GM23338 (cell line): ENCODE measurements around the gene TAF1L.

Experiments used
- CREB1 ChIP-seq: fragments of 250-450 bp; sonication (Bioruptor Pico); IDR thresholded peaks from 2 replicates; pipeline ENCODE4 v1.5.0; 2020; ENCODE audit warnings: low read depth, mild to moderate bottlenecking, moderate library complexity
- ETS1 ChIP-seq: IDR thresholded peaks from 2 replicates; pipeline ENCODE4 v1.6.1; 2016; ENCODE audit warnings: antibody characterized with exemption
- EZH2 ChIP-seq: fragments of 200-600 bp; sonication (generic); IDR thresholded peaks from one replicate; pipeline ENCODE4 v1.8.0; 2017; ENCODE audit warnings: antibody characterized with exemption, mild to moderate bottlenecking, low read depth; ENCODE audit not compliant: unreplicated experiment
- POLR2AphosphoS5 ChIP-seq: IDR thresholded peaks from 2 replicates; pipeline ENCODE4 v1.6.1; 2016; ENCODE audit warnings: antibody characterized with exemption, low read depth
- STAT1 ChIP-seq: IDR thresholded peaks from one replicate; pipeline ENCODE4 v1.6.1; 2016; ENCODE audit warnings: antibody characterized with exemption; ENCODE audit not compliant: unreplicated experiment
- TF ChIP-seq, protein P1 (sequence below), 2 experiments: fragments of 200-600 bp in 1 of 2; sonication (generic) in 1 of 2; conservative IDR thresholded peaks; 2 replicates each; pipeline versions ENCODE4 v1.5.1 to v1.6.1; 2016 to 2017; ENCODE audit warnings: antibody characterized with exemption in 2 of 2, low read depth in 2 of 2, mild to moderate bottlenecking in 2 of 2, moderate library complexity in 1 of 2

GRCh38 chr9:32663741-32664140 is 28.3 kb upstream of the TAF1L start:
- TF ChIP-seq, protein P1, sequence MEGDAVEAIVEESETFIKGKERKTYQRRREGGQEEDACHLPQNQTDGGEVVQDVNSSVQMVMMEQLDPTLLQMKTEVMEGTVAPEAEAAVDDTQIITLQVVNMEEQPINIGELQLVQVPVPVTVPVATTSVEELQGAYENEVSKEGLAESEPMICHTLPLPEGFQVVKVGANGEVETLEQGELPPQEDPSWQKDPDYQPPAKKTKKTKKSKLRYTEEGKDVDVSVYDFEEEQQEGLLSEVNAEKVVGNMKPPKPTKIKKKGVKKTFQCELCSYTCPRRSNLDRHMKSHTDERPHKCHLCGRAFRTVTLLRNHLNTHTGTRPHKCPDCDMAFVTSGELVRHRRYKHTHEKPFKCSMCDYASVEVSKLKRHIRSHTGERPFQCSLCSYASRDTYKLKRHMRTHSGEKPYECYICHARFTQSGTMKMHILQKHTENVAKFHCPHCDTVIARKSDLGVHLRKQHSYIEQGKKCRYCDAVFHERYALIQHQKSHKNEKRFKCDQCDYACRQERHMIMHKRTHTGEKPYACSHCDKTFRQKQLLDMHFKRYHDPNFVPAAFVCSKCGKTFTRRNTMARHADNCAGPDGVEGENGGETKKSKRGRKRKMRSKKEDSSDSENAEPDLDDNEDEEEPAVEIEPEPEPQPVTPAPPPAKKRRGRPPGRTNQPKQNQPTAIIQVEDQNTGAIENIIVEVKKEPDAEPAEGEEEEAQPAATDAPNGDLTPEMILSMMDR (conservative IDR thresholded peaks at IDR 0.05; ENCODE audit: low read depth in 2 of 2) = no peak
- TF ChIP-seq STAT1 (no peak), EZH2 (no peak), CREB1 (no peak), POLR2AphosphoS5 (no peak), ETS1 (no peak)
